ENCODE measurements around the gene COMP. TPM values are rescaled to one million over a fixed set of nuclear protein-coding genes. Genes with fewer than 3 reads are reported as not detected.

Gene COMP
- total RNA-seq, 1 experiment from 2014 or later = not detected

- Histone ChIP-seq H3K9me2 (ENCODE audit: insufficient read depth) (no peaks in the 10 kb centered on the region), H3K27ac (ENCODE audit: low read depth, low read length) (no peak overlapping the region), H3K27me3 (ENCODE audit: insufficient read depth, low read length) (0 out of 2 replicates have a peak, but pooled peaks cover 3% of the 10 kb centered on the region), H3K4me3 (replicated peaks in 1 of 2; ENCODE audit: low read depth in 1 of 2, low read length in 2 of 2) (no peak overlapping the region), H3K9me3 (ENCODE audit: control insufficient read depth in 1 of 2, insufficient read depth in 1 of 2, low read depth in 1 of 2, low read length in 2 of 2) (no peaks in the 10 kb centered on the region), H3K79me2 (ENCODE audit: insufficient read depth, low read length) (no peaks in the 10 kb centered on the region), H3K4me1 (ENCODE audit: control insufficient read depth in 1 of 2, insufficient read depth in 2 of 2, low read length in 2 of 2) (peaks cover 4 to 7% of the 10 kb centered on the region in 2 experiments; a peak in 1 of 4 replicates), H4K20me1 (ENCODE audit: insufficient read depth) (no peaks in the 10 kb centered on the region), H3K36me3 (ENCODE audit: control insufficient read depth in 1 of 2, insufficient read depth in 2 of 2, low read length in 2 of 2) (no peaks in the 10 kb centered on the region), H2AFZ (ENCODE audit: low read depth, low read length, poor library complexity, severe bottlenecking) (no peak overlapping the region), H3K4me2 (ENCODE audit: low read length) (no peak overlapping the region), H3K9ac (ENCODE audit: low read length) (no peak overlapping the region)
- intact Hi-C loops (cut with micrococcal nuclease) = no loop called here
- ChIA-PET RAD21 (ENCODE audit: low non-redundant PET in 1 of 2, low total read pairs in 2 of 2, uncharacterized antibody in 2 of 2, unreplicated experiment in 2 of 2) (no interaction called here), POLR2A (no interaction called here), CTCF (no interaction called here)
- no peak for DNase-seq (ENCODE audit: low read depth, low spot score)
- no peak for ATAC-seq
- no TSS peak for BruUV-seq (replicated peaks)
- TF ChIP-seq POLR2A (IDR thresholded peaks at IDR 0.05; ENCODE audit: borderline replicate concordance, extremely low read depth, insufficient read depth, insufficient read length) (no peak), ZFX (IDR thresholded peaks at IDR 0.05) (no peak), SRF (IDR thresholded peaks at IDR 0.05; ENCODE audit: low read depth) (no peak), TCF7L2 (IDR thresholded peaks at IDR 0.05; ENCODE audit: borderline replicate concordance, extremely low read depth, insufficient read depth, insufficient read length) (no peak), MAX (IDR thresholded peaks at IDR 0.05) (no peak), SP1 (IDR thresholded peaks at IDR 0.05; ENCODE audit: low read depth) (no peak), RAD21 (IDR thresholded peaks at IDR 0.05; ENCODE audit: low read depth) (no peak), EGR1 (IDR thresholded peaks at IDR 0.05; ENCODE audit: low read depth) (no peak), ELF1 (IDR thresholded peaks at IDR 0.05; ENCODE audit: borderline replicate concordance, low read depth) (no peak), ZBTB33 (IDR thresholded peaks at IDR 0.05; ENCODE audit: extremely low read depth, insufficient replicate concordance, low read length) (no peak), EZH2phosphoT487 (IDR thresholded peaks at IDR 0.05; ENCODE audit: borderline replicate concordance) (no peak), CBX3 (IDR thresholded peaks at IDR 0.05; ENCODE audit: low read depth) (no peak), SIN3A (IDR thresholded peaks at IDR 0.05; ENCODE audit: low read depth) (no peak), ATF3 (IDR thresholded peaks at IDR 0.05) (no peak), REST (IDR thresholded peaks at IDR 0.05; ENCODE audit: low read depth) (no peak)
Observed at GRCh38 chr19:18800636-18801035, 9.5 kb upstream of the COMP start.

Measured in HCT116 (cell line).